Loucy (cell line): ENCODE data around the gene DENND5A.

ENCODE experiments used
- H2AFZ ChIP-seq: fragments of 200-600 bp; sonication (generic); 2 replicates; pipeline ENCODE4 v1.6.0; 2016; ENCODE audit warnings: antibody characterized with exemption, mild to moderate bottlenecking, low read length, moderate library complexity
- H3F3A ChIP-seq: fragments of 200-600 bp; 2 replicates; pipeline ENCODE4 v1.6.0; 2016; ENCODE audit warnings: antibody characterized with exemption, low read depth, mild to moderate bottlenecking
- H3K27me3 ChIP-seq: fragments of 200-600 bp; sonication (generic); 2 replicates; pipeline ENCODE4 v1.6.1; 2014; ENCODE audit warnings: low read length, mild to moderate bottlenecking; ENCODE audit not compliant: insufficient read depth, poor library complexity, severe bottlenecking
- H3K36me3 ChIP-seq: fragments of 200-600 bp; sonication (generic); 2 replicates; pipeline ENCODE4 v1.6.1; 2016; ENCODE audit warnings: low read length; ENCODE audit not compliant: insufficient read depth
- H3K4me1 ChIP-seq: fragments of 200-600 bp; sonication (generic); 2 replicates; pipeline ENCODE4 v1.5.1; 2014; ENCODE audit warnings: low read length, mild to moderate bottlenecking; ENCODE audit not compliant: insufficient read depth, poor library complexity, severe bottlenecking
- H3K4me2 ChIP-seq: fragments of 200-600 bp; sonication (generic); 2 replicates; pipeline ENCODE4 v1.6.0; 2014; ENCODE audit warnings: antibody characterized with exemption, low read length, low read depth, mild to moderate bottlenecking; ENCODE audit not compliant: poor library complexity, severe bottlenecking
- H3K4me3 ChIP-seq: fragments of 200-600 bp; sonication (generic); 2 replicates; pipeline ENCODE4 v1.5.1; 2014; ENCODE audit warnings: low read length, mild to moderate bottlenecking, mixed read lengths; ENCODE audit not compliant: poor library complexity, severe bottlenecking
- H3K79me2 ChIP-seq: fragments of 200-600 bp; sonication (generic); 2 replicates; pipeline ENCODE4 v1.6.1; 2014; ENCODE audit warnings: low read length; ENCODE audit not compliant: insufficient read depth
- H3K9ac ChIP-seq: fragments of 200-600 bp; sonication (generic); 2 replicates; pipeline ENCODE4 v1.6.0; 2014; ENCODE audit warnings: mild to moderate bottlenecking, low read depth, low read length, moderate library complexity; ENCODE audit not compliant: poor library complexity, severe bottlenecking
- H3K9me2 ChIP-seq: fragments of 200-600 bp; sonication (generic); replicated peaks from 2 replicates; pipeline ENCODE4 v1.6.1; 2016; ENCODE audit warnings: low read depth, low read length, mixed read lengths
- H3K9me3 ChIP-seq: fragments of 200-600 bp; sonication (generic); 2 replicates; pipeline ENCODE4 v1.6.1; 2014; ENCODE audit warnings: mild to moderate bottlenecking, antibody characterized with exemption, low read length, low read depth; ENCODE audit not compliant: insufficient read depth
- H4K20me1 ChIP-seq: fragments of 200-600 bp; sonication (generic); 2 replicates; pipeline ENCODE4 v1.6.0; 2014; ENCODE audit warnings: antibody characterized with exemption, low read length, mild to moderate bottlenecking; ENCODE audit not compliant: insufficient read depth, poor library complexity, severe bottlenecking
- CTCF ChIP-seq: fragments of 200-600 bp; sonication (generic); conservative IDR thresholded peaks from 2 replicates; pipeline ENCODE4 v1.5.1; 2014; ENCODE audit warnings: mild to moderate bottlenecking, antibody characterized with exemption, low read length
- EZH2phosphoT487 ChIP-seq: fragments of 200-600 bp; IDR thresholded peaks from 2 replicates; pipeline ENCODE4 v1.6.1; 2018; ENCODE audit warnings: antibody characterized with exemption, mild to moderate bottlenecking, moderate library complexity, borderline replicate concordance

The DENND5A gene

GRCh38 chr11:9187616-9188015, 77.5 kb downstream of the DENND5A start:
- no peaks in the 10 kb centered on the region for H3K27me3 ChIP-seq
- H3F3A ChIP-seq = no peaks in the 10 kb centered on the region
- H4K20me1 ChIP-seq = no peaks in the 10 kb centered on the region
- no peak overlapping the region for H2AFZ ChIP-seq
- H3K9me3 ChIP-seq = peaks cover 6% of the 10 kb centered on the region; the same call in 1 of the 2 replicates
- H3K4me3 ChIP-seq = no peak overlapping the region
- no peak overlapping the region for H3K4me2 ChIP-seq
- no peak for TF ChIP-seq CTCF
- no peak for TF ChIP-seq EZH2phosphoT487
- H3K9ac ChIP-seq = no peak overlapping the region
- H3K36me3 ChIP-seq = peaks cover 10% of the 10 kb centered on the region; the same call in 1 of the 2 replicates
- no peaks in the 10 kb centered on the region for H3K79me2 ChIP-seq
- H3K4me1 ChIP-seq = no peaks in the 10 kb centered on the region
- no peaks in the 10 kb centered on the region for H3K9me2 ChIP-seq

GRCh38 chr11:9184516-9184915, 80.6 kb downstream of the DENND5A start:
- Histone ChIP-seq H3K36me3 (peaks cover 5% of the 10 kb centered on the region; the same call in 1 of the 2 replicates), H3K4me2 (no peak overlapping the region), H4K20me1 (no peaks in the 10 kb centered on the region), H3K4me3 (no peak overlapping the region), H3K9me2 (no peaks in the 10 kb centered on the region), H3F3A (no peaks in the 10 kb centered on the region), H2AFZ (no peak overlapping the region), H3K4me1 (no peaks in the 10 kb centered on the region), H3K9ac (no peak overlapping the region), H3K9me3 (no peaks in the 10 kb centered on the region; the same call in 1 of the 2 replicates), H3K79me2 (no peaks in the 10 kb centered on the region), H3K27me3 (no peaks in the 10 kb centered on the region)
- no peak for TF ChIP-seq CTCF
- no peak for TF ChIP-seq EZH2phosphoT487

- Histone ChIP-seq H3K9ac (no peak overlapping the region), H3K27me3 (no peaks in the 10 kb centered on the region), H3K79me2 (no peaks in the 10 kb centered on the region), H3K36me3 (peaks cover 20% of the 10 kb centered on the region; the same call in 1 of the 2 replicates), H3K4me1 (no peaks in the 10 kb centered on the region), H3K9me3 (no peaks in the 10 kb centered on the region), H3K4me3 (no peak overlapping the region), H2AFZ (no peak overlapping the region), H3K4me2 (no peak overlapping the region), H4K20me1 (no peaks in the 10 kb centered on the region), H3F3A (no peaks in the 10 kb centered on the region), H3K9me2 (no peaks in the 10 kb centered on the region)
- TF ChIP-seq EZH2phosphoT487 = no peak
- no peak for TF ChIP-seq CTCF
Observed at GRCh38 chr11:9182180-9182871, 82.8 kb downstream of the DENND5A start.
